HepG2 (cell line): Measurements from ENCODE around the gene SPART.

Experiments
- CTCF ChIP-seq: sonication (generic); formaldehyde crosslinking; IDR thresholded peaks from 2 replicates; pipeline ENCODE4 v1.5.0; 2020; ENCODE audit warnings: mild to moderate bottlenecking, missing genetic modification reagents, moderate library complexity
- MAX ChIP-seq: IDR thresholded peaks from 2 replicates; pipeline ENCODE4 v1.6.1; 2012; ENCODE audit warnings: inconsistent platforms
- PATZ1 ChIP-seq: sonication (generic); formaldehyde crosslinking; IDR thresholded peaks from 2 replicates; pipeline ENCODE4 v1.4.0; 2020; ENCODE audit warnings: missing genetic modification reagents
- POLR2A ChIP-seq, 2 experiments: IDR thresholded peaks; 2 replicates each; pipeline ENCODE4 v1.6.1; 2011; ENCODE audit warnings: low read depth in 2 of 2, low read length in 2 of 2, mild to moderate bottlenecking in 1 of 2, moderate library complexity in 1 of 2; ENCODE audit not compliant: insufficient read depth in 1 of 2
- POLR2AphosphoS5 ChIP-seq: IDR thresholded peaks from 2 replicates; pipeline ENCODE4 v1.6.1; 2012; ENCODE audit warnings: low read depth, low read length
- REST ChIP-seq, 2 experiments: IDR thresholded peaks; 2 replicates each; pipeline ENCODE4 v1.6.1; 2011 to 2012; ENCODE audit warnings: low read length in 2 of 2, borderline replicate concordance in 1 of 2, low read depth in 1 of 2, mild to moderate bottlenecking in 1 of 2, moderate library complexity in 1 of 2
- SP1 ChIP-seq, 2 experiments: fragments of 450-650 bp in 1 of 2; sonication (generic) in 1 of 2; formaldehyde crosslinking in 1 of 2; IDR thresholded peaks; 2 replicates each; pipeline versions ENCODE4 v1.4.0 to v1.6.1; 2016 to 2020; ENCODE audit warnings: missing genetic modification reagents in 1 of 2
- TBX2 ChIP-seq: sonication (generic); formaldehyde crosslinking; IDR thresholded peaks from 2 replicates; pipeline ENCODE4 v1.5.0; 2020; ENCODE audit warnings: missing genetic modification reagents, mild to moderate bottlenecking, borderline replicate concordance
- ZNF235 ChIP-seq: sonication (generic); formaldehyde crosslinking; IDR thresholded peaks from 2 replicates; pipeline ENCODE4 v1.8.1; 2023; ENCODE audit warnings: mild to moderate bottlenecking, missing genetic modification reagents, borderline replicate concordance
- ZNF263 ChIP-seq: sonication (generic); formaldehyde crosslinking; IDR thresholded peaks from 2 replicates; pipeline ENCODE4 v1.4.0; 2020; ENCODE audit warnings: missing genetic modification reagents
- ZNF556 ChIP-seq: sonication (generic); formaldehyde crosslinking; IDR thresholded peaks from 2 replicates; pipeline ENCODE4 v1.4.0; 2020; ENCODE audit warnings: mild to moderate bottlenecking, missing genetic modification reagents, borderline replicate concordance

- TF ChIP-seq ZNF235 (CRISPR knock-in tag) (no peak), POLR2A (IDR thresholded peaks at IDR 0.05; ENCODE audit: insufficient read depth in 1 of 2, low read depth in 2 of 2, low read length in 2 of 2) (no peak), ZNF556 (CRISPR knock-in tag) (no peak), MAX (no peak), TBX2 (CRISPR knock-in tag) (no peak), POLR2AphosphoS5 (no peak), SP1 (IDR thresholded peaks at IDR 0.05) (no peak), SP1 (CRISPR knock-in tag; IDR thresholded peaks at IDR 0.05) (no peak), ZNF263 (CRISPR knock-in tag) (no peak), REST (IDR thresholded peaks at IDR 0.05; ENCODE audit: borderline replicate concordance in 1 of 2, low read depth in 1 of 2, low read length in 2 of 2) (no peak), PATZ1 (CRISPR knock-in tag) (no peak), CTCF (no peak)
Measured at GRCh38 chr13:36385489-36385888, 39.3 kb upstream of the SPART start.
